ENCODE results near the gene TTC28.

TTC28 gene

DNA sequence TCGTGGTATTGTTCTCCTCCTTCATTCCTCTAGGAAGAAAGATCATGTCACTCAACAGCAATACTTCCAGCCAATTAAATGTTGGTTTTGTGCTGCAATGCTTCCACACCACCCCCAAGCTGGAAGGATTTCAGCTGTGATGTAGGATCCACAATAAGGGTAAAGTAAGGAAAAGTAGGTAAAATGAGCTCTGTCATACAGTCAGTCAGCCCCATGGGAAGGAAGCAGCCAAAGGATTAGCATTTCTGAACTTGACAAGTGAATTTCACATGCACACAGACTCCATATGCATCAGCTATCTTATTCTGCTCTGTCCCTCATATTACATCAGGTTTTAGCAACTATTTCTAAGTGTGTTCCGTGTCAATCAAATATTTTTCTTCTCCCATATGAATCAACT lies 197.9 kb downstream of the TTC28 start:
- no peak for TF ChIP-seq TAF1 (IDR thresholded peaks at IDR 0.05; ENCODE audit: low read depth)
- TF ChIP-seq TCF12 (IDR thresholded peaks at IDR 0.05; ENCODE audit: low read depth): no peak
- TF ChIP-seq, protein P1, sequence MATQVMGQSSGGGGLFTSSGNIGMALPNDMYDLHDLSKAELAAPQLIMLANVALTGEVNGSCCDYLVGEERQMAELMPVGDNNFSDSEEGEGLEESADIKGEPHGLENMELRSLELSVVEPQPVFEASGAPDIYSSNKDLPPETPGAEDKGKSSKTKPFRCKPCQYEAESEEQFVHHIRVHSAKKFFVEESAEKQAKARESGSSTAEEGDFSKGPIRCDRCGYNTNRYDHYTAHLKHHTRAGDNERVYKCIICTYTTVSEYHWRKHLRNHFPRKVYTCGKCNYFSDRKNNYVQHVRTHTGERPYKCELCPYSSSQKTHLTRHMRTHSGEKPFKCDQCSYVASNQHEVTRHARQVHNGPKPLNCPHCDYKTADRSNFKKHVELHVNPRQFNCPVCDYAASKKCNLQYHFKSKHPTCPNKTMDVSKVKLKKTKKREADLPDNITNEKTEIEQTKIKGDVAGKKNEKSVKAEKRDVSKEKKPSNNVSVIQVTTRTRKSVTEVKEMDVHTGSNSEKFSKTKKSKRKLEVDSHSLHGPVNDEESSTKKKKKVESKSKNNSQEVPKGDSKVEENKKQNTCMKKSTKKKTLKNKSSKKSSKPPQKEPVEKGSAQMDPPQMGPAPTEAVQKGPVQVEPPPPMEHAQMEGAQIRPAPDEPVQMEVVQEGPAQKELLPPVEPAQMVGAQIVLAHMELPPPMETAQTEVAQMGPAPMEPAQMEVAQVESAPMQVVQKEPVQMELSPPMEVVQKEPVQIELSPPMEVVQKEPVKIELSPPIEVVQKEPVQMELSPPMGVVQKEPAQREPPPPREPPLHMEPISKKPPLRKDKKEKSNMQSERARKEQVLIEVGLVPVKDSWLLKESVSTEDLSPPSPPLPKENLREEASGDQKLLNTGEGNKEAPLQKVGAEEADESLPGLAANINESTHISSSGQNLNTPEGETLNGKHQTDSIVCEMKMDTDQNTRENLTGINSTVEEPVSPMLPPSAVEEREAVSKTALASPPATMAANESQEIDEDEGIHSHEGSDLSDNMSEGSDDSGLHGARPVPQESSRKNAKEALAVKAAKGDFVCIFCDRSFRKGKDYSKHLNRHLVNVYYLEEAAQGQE (IDR thresholded peaks at IDR 0.05; ENCODE audit: low read depth): no peak
- no peak for TF ChIP-seq FOXM1 (IDR thresholded peaks at IDR 0.05; ENCODE audit: borderline replicate concordance, low read depth)
- no peak for TF ChIP-seq CEBPB (IDR thresholded peaks at IDR 0.05)
- no peak for TF ChIP-seq TEAD4 (IDR thresholded peaks at IDR 0.05)
- TF ChIP-seq, protein P2, sequence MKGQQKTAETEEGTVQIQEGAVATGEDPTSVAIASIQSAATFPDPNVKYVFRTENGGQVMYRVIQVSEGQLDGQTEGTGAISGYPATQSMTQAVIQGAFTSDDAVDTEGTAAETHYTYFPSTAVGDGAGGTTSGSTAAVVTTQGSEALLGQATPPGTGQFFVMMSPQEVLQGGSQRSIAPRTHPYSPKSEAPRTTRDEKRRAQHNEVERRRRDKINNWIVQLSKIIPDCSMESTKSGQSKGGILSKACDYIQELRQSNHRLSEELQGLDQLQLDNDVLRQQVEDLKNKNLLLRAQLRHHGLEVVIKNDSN (IDR thresholded peaks at IDR 0.05): no peak
- TF ChIP-seq EP300 (IDR thresholded peaks at IDR 0.05; ENCODE audit: borderline replicate concordance): no peak
- no peak for TF ChIP-seq YY1 (IDR thresholded peaks at IDR 0.05; ENCODE audit: low read depth)
- no peak for TF ChIP-seq NFIC (IDR thresholded peaks at IDR 0.05)
- TF ChIP-seq RAD21 (IDR thresholded peaks at IDR 0.05; ENCODE audit: low read depth): no peak
- TF ChIP-seq ZBTB7A (IDR thresholded peaks at IDR 0.05; ENCODE audit: low read depth): no peak
- TF ChIP-seq CREB1 (IDR thresholded peaks at IDR 0.05; ENCODE audit: low read depth): no peak
- TF ChIP-seq, protein P3, sequence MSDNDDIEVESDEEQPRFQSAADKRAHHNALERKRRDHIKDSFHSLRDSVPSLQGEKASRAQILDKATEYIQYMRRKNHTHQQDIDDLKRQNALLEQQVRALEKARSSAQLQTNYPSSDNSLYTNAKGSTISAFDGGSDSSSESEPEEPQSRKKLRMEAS (IDR thresholded peaks at IDR 0.05): no peak
- TF ChIP-seq EGR1 (IDR thresholded peaks at IDR 0.05): no peak

DNA sequence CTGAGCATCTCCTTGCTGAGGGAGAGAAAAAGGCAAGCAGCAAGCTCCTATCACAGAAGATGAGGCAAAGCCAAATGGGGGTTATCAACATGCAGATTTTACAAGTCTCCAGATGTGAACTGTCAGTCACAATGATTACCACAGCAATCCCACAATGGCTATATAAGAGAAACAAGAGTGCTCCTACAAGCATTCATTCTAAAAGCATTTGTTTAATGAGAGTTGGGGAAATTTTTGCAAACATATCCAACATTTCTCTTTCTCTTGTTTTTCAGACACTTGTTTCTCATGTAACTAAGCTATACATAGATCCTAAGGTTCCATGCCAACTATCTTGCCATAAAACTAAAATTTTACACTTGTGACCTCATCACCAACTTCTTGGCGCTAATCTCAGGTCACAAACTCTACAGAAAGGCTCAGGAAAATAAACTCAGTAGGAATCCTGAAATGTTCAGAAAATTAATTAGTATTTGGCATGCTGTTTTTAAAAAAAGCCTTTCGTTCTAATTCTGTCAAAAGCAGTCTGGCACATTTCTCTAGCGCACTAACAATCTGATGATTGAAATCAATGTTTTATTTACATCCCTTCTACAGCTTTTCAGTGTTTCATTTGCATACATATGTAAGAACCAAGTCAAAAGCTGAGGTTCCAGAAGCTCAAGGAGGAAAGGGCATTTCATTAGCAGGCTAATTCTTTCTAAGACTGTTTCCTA lies 199.5 kb downstream of the TTC28 start:
- no peak for TF ChIP-seq CREB1 (IDR thresholded peaks at IDR 0.05; ENCODE audit: low read depth)
- TF ChIP-seq NFIC (IDR thresholded peaks at IDR 0.05): no peak
- TF ChIP-seq TAF1 (IDR thresholded peaks at IDR 0.05; ENCODE audit: low read depth): no peak
- no peak for TF ChIP-seq EP300 (IDR thresholded peaks at IDR 0.05; ENCODE audit: borderline replicate concordance)
- no peak for TF ChIP-seq RAD21 (IDR thresholded peaks at IDR 0.05; ENCODE audit: low read depth)
- TF ChIP-seq, protein P2 (IDR thresholded peaks at IDR 0.05): no peak
- TF ChIP-seq FOXM1 (IDR thresholded peaks at IDR 0.05; ENCODE audit: borderline replicate concordance, low read depth): no peak
- TF ChIP-seq TEAD4 (IDR thresholded peaks at IDR 0.05): no peak
- TF ChIP-seq, protein P1 (IDR thresholded peaks at IDR 0.05; ENCODE audit: low read depth): no peak
- TF ChIP-seq, protein P3 (IDR thresholded peaks at IDR 0.05): no peak
- no peak for TF ChIP-seq CEBPB (IDR thresholded peaks at IDR 0.05)
- TF ChIP-seq YY1 (IDR thresholded peaks at IDR 0.05; ENCODE audit: low read depth): no peak

DNA sequence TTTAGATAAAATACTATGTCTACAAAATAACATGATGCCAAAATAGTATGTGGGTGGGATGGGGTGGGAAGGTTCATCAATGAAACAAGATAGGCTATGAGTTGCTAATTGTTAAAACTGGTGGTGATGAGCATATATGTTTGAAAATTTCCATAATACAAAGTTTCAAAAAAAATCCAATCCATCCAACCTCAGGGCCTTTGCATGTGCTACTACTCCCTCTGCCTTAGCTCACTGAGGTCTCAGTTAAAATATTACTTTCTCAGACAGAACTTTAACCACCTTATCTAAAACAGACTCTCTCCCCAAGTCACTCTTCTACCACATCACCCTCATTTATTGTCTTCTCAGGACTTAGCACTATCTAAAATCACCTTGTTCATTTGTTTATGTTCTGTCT lies 201.1 kb downstream of the TTC28 start:
- TF ChIP-seq EGR1 (IDR thresholded peaks at IDR 0.05) (no peak), YY1 (IDR thresholded peaks at IDR 0.05; ENCODE audit: low read depth) (no peak), CREB1 (IDR thresholded peaks at IDR 0.05; ENCODE audit: low read depth) (no peak), NFIC (IDR thresholded peaks at IDR 0.05) (no peak), TCF12 (IDR thresholded peaks at IDR 0.05; ENCODE audit: low read depth) (no peak), RAD21 (IDR thresholded peaks at IDR 0.05; ENCODE audit: low read depth) (no peak), TAF1 (IDR thresholded peaks at IDR 0.05; ENCODE audit: low read depth) (no peak), TEAD4 (IDR thresholded peaks at IDR 0.05) (no peak), CEBPB (IDR thresholded peaks at IDR 0.05) (no peak), ZBTB7A (IDR thresholded peaks at IDR 0.05; ENCODE audit: low read depth) (no peak), FOXM1 (IDR thresholded peaks at IDR 0.05; ENCODE audit: borderline replicate concordance, low read depth) (no peak), EP300 (IDR thresholded peaks at IDR 0.05; ENCODE audit: borderline replicate concordance) (no peak)
- TF ChIP-seq, protein P3 (IDR thresholded peaks at IDR 0.05): no peak
- TF ChIP-seq, protein P2 (IDR thresholded peaks at IDR 0.05): no peak
- TF ChIP-seq, protein P1 (IDR thresholded peaks at IDR 0.05; ENCODE audit: low read depth): no peak
